HG03066 (cell line): ENCODE measurements around the gene ARIH1.
"Not testable (repeated sequence)": the region's sequence is repeated elsewhere in the genome, so short reads cannot be mapped to it uniquely, and the experiment has no call there.

Experiments
- ATAC-seq: cut with Tn5 transposase; IDR thresholded peaks from one replicate; pipeline ENCODE4 v1.9.1; 2021; ENCODE audit warnings: low read depth; ENCODE audit not compliant: unreplicated experiment

ARIH1 gene, protein sequence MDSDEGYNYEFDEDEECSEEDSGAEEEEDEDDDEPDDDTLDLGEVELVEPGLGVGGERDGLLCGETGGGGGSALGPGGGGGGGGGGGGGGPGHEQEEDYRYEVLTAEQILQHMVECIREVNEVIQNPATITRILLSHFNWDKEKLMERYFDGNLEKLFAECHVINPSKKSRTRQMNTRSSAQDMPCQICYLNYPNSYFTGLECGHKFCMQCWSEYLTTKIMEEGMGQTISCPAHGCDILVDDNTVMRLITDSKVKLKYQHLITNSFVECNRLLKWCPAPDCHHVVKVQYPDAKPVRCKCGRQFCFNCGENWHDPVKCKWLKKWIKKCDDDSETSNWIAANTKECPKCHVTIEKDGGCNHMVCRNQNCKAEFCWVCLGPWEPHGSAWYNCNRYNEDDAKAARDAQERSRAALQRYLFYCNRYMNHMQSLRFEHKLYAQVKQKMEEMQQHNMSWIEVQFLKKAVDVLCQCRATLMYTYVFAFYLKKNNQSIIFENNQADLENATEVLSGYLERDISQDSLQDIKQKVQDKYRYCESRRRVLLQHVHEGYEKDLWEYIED

DNA sequence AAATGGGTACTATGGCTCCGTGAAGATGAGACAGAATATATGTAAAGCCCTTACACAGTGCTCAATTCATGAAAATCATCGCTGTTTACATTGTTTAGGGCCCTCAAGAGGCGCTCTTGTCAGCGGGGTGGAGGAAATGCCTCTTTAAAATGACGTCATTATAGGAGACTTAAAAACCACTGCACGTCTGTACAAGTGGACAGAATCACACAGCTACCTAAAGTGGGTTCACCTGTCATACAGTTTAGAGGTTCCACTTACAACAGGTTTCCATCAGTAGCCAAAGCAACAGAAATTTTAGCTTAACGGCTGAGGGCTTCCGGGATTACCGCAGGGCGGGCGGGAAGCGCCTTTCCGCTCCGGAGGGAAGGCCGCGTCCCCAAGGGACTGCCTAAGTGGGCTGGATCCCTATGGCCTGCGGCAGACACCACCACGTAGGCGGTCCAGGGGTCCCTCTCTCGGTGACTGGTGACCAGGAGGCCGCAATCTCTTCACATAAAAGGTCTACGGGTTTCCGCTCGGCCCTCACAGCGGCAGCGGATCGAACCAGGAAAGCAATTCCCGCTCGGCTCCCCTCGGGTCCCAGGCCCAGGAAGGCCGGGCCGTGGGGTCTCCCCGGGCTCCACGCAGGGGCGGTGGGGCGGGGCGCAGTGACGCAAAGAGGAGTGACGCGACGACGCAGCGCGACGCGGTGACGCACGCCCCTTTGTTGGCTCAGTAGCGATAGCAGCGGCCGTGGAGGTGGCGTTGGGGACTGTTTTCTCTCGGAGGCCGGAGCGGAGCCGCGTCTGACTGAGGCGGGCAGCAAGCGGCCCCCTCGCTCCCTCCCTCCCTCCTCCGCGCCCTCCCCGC is at the start of gene ARIH1:
ARIH1 (plus strand) TSS at position 717 of the 852 bp plus-strand sequence. CDS start 310 bp downstream, outside the sequence.
- peak; percentile 76 for ATAC-seq

DNA sequence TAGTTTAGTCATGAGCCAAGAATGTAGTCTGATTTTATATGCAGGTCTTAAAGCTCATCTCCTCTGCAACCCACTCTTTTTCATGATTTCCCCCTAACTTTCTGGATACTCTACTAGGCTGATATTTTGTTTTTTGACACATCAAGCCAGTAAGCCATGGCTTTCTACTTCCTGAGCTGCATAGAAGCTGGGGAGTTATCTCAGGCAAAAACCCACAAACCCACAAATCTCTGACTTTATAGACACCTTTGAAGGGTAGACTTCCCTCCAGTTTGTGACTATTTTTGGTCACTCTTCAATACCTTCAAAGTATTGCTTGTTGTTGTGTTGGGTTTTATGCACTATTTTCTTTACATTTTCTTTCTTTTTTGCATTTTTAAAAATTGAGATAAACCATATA is 47.4 kb upstream of the ARIH1 start:
- ATAC-seq = no peak

DNA sequence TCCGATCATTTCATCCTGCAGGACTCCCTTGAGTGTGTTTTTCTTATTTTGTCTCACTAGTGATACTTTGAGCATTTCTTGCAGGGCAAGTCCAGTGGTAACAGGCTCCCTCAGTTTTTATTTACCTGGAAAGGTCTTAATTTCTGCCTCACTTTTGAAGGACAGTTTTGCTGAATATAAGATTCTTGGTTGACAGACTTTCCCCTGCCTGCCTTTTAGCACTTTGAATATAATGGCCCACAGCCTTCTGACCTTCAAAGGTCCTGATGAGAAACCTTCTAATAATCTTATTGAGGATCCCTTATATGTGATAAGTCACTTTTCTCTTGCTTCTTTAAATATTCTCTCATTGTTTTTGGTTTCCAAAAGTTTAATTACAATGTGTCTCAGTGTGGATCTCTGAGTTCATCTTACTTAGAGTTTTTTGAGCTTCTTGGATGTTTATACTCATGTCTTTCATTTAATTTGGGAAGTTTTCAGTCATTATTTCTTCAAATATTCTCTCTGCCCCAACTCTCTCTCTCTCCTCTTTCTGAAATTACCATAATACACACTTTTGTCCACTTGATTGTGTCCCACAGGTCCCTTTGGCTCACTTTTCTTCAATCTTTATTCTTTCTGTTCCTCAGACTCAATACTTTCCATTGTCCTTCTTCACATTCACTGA is 36.3 kb upstream of the ARIH1 start:
- ATAC-seq = no peak

DNA sequence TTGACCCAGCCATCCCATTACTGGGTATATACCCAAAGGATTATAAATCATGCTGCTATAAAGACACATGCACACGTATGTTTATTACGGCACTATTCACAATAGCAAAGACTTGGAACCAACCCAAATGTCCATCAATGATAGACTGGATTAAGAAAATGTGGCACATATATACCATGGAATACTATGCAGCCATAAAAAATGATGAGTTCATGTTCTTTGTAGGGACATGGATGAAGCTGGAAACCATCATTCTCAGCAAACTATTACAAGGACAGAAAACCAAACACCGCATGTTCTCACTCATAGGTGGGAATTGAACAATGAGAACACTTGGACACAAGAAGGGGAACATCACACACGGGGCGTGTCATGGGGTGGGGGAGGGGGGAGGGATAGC is 31.3 kb upstream of the ARIH1 start:
- ATAC-seq = not testable (repeated sequence)

DNA sequence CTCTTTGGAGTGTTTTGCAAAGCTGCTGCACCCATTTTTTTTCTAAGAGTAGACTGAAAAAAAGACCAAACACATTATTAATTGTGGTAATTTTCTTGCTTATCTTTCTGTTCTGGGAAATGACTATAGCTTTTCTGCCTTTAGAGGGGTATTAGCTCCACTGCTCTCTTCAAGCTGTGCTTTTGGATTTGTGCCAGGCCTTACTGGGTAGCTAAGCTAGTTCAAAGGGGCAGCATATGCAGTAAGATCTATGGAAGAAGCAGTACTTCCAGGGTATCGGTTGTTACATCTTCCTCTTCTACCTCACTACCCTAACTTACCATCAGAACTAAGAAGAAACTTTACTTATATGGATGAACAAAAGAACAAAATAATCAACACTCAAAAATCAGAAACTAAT is 28.7 kb upstream of the ARIH1 start:
- ATAC-seq = no peak

DNA sequence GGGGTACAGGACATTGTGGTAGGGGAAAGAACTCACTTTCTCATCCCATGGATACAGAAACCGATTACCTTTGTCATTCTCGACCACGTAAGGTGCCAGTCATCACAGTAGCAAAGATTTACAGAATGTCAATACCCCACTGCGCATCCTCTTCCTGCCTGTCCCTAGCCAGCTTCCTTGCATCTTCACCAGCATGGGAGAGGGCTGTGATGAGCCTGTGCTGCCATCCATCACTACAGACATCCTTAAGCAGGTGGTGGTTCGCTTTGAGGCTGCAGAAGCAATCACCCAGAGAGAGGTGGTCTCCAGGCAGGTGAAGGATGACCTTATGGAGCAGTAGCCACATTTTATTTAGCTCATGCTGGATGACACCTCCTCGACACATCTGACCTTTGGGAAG is 23.3 kb upstream of the ARIH1 start:
- ATAC-seq = no peak

DNA sequence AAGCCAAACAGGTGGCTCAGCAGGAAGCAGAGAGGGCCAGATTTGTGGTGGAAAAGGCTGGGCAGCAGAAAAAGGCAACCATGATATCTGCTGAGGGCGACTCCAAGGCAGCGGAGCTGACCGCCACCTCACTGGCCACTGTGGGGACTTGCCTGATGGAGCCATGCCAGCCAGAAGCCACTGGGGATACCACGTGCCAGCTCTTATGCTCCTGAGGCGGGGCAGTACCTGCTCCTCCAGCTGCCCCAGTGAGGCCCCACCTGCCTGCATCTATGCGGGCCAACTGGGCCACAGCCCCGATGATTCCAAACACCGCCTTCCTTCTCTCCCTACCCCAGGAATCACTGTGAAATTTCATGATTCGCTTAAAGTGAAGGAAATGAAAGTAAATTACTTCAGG is 22.9 kb upstream of the ARIH1 start:
- ATAC-seq = no peak

DNA sequence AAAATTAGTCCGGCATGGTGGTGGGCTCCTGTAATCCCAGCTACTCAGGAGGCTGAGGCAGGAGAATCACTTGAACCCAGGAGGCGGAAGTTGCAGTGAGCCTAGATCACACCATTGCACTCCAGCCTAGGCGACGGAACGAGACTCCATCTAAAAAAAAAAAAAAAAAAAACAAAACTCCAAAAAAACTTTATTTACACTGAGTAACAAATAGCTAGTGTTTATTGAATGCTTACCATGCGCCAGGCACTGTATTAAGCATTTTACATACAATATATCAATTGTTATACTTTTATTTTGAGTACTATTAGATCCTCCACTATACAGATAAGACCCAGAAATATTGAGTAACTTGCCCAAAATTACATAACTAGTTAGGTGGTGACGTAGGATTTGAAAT is 17.4 kb upstream of the ARIH1 start:
- no peak for ATAC-seq

DNA sequence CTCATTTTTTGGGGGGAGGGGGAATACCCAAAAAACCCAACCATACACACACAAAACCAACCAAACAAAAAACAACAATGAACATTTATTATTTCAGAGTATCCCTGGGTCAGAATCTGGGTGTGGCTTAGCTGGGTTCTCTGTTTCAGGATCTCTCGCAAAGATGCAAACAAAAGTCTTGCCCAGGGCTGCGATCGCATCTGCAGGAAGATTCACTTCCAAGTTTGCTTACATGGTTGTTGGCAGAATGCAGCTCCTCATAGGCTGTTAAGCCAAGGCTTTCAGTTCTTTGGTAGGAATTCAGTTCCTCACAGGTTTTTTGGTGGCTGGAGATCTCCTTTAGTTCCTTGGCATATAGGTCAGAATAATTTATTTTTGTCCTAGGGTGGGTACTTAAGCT is 13.7 kb upstream of the ARIH1 start:
- no peak for ATAC-seq

DNA sequence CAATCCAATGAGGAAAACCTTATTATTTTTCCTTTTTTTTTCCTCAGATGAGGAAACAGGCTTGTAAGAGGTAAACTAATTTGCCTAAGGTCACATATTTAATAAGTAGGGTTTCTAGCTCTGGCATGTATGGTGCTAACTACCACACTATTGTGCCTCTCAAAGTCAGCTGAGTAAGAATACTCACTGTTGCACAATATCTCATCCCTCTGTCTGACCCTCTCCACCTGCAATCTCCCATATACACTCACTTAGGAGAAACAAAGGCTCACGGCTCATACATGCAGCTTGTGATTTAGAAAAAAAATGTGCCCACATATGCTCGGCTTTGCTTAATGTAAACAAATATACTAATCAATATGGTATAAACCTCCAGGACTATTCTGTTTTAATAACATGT is 10.4 kb upstream of the ARIH1 start:
- ATAC-seq = no peak

DNA sequence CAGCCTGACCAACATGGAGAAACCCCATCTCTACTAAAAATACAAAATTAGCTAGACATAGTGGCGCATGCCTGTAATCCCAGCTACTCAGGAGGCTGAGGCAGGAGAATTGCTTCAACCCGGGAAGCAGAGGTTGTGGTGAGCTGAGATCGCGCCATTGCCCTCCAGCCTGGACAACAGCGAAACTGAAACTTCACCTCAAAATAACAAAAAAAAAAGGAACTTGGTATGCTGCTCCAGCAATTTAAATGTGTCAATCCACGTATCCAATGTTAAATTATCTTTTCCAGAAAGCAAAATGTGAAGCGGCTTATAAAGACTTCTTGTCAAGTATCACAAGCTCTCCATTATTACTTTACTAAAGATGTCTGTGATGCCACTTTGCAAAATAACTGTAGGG is 9.9 kb upstream of the ARIH1 start:
- no peak for ATAC-seq

DNA sequence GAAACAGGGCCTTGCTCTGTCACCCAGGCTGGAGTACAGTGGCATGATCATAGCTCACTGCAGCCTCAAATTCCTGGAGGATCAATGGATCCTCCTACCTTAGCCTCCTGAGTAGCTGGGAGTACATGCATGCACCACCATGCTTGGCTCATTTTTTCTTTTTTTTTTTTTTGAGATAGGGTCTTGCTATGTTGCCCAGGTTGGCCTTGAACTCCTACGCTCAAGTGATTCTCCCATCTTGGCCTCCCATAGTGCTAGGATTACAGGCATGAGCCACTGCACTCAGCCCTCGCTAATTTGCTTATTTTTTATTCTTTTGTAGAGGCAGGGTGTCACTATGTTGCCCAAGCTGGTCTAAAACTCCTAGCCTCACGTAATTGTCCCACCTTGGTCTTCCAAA is 6.0 kb upstream of the ARIH1 start:
- no peak for ATAC-seq

DNA sequence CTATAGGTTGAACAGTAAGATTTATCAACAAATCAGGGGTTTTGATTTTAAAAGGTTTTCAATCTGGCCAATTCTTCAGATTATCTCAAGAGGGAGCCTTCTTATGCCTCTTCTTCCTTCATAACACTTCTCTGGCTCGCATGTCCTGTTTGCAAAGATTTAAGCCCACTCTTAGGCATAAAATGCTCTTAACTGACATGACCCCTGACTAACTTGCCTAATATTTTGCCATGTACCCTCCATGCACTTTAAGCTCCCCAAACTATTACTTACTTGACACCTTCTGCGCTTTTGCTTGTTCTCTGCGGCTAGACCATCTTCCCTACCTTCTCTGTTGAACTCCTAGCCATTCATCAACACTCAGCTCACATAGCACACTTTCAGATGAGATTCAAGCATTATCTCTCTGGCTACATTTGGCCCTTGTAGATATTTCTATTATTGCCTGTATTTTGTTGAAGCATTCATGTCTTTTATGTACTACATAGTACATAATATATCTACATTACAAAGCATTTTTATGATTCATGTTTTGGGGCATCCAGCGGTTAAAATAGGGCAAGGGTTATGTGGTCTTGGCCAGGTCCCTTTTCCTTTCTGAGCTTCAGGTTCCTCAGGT is 1.0 kb upstream of the ARIH1 start:
- ATAC-seq = no peak

DNA sequence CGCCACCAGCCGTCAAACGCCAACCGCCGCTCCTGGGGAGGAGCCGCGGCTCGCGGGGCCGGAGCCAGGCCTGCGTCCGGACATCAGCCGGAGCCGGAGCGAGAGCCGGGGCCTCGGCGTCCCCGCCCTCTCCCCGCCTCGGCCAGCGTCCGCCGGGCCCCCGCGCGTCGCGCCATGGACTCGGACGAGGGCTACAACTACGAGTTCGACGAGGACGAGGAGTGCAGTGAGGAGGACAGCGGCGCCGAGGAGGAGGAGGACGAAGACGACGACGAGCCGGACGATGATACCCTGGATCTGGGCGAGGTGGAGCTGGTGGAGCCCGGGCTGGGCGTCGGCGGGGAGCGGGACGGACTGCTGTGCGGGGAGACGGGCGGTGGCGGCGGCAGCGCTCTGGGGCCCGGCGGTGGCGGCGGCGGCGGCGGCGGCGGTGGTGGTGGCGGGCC is 359 bp downstream of the ARIH1 start:
- ATAC-seq = no peak

DNA sequence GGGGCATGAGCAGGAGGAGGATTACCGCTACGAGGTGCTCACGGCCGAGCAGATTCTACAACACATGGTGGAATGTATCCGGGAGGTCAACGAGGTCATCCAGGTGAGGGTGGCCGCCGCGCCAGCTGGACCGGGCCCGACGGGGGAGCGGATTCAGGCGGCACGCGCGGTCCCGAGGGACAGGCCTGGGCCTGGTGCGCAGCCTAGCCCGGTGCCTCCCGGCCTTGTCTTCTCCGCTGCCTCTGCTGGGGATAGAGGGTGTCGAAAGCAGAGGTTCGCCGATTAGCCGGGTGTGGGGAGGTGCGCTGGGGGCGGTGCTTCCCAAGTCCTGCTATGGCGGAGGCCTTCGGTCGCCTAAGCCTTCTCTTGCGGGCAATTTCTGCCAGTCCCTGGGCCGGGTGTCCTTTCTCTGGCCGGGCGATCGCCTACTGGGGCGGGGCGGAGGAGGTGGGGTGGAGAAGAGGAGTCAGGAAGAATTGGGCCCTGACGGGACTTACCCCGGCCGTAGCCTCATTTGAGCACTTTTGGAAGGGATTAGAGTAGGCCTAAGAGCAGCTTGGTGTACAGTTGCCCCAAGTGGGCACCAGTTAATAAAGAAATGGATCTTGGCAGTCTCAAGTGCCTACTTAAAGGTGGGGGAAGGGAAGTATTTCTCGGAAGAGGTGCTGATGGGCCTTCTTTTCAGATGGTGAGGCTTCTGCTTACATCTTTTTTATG is 940 bp downstream of the ARIH1 start:
- peak; percentile 37 for ATAC-seq

DNA sequence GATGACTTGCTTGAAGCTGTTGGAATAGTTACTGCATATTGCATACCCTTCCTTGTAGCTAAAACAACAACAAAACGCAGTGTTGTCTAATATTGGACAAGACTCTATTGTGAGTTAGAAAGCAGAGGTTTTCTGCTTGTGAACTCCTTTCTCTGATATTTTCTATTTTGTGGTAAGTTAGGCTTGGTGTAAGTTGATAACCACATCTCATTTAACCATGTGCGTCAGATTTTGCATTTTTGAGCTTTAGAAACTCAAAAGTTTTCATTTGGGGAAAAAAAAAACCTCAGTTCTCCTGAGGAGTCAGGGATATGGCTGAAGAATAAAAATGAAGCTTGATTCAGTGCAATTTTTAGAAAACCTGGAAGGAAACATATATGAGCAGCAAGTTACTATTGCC is 1.5 kb downstream of the ARIH1 start:
- no peak for ATAC-seq

DNA sequence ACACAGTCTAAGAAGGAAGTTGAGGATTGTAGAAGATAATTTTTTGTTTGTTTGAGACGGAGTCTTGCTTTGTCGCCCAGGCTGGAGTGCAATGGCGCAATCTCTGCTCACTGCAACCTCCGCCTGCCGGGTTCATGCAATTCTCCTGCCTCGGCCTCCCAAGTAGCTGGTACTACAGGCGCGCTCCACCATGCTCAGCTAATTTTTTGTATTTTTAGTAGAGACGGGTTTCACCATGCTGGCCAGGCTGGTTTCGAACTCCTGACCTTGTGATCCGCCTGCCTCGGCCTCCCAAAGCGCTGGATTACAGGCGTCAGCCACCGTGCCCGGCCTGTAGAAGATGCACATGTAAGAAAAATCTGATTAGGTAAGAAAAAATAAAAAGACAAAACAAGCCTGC is 2.2 kb downstream of the ARIH1 start:
- not testable (repeated sequence) for ATAC-seq

DNA sequence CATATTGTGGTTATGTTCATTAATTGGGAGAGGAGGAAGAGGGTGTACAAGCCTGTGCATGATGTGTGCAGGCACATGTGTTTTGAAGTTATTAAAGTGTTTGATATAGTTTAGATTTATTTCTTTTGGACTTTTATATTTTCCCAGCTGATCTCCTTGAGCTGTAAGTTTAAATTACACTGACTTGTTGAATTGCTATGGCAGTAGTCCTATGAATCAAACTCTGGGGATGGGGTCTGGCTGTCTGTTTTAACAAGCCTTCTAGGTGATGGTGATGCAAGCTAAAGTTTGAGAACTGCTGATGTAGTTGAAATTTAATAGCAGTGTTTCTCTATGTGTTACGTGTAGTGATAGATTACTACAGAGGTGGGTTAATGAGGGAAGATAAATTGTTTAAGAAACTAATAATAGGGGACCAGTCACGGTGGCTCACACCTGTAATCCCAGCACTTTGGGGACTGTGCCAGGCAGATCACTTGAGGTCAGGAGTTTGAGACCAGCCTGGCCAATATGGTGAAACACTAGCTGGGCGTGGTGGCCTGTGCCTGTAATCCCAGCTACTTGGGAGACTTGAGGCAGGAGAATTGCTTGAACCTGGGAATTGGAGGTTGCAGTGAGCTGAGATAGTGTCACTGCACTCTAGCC is 7.0 kb downstream of the ARIH1 start:
- ATAC-seq = no peak

DNA sequence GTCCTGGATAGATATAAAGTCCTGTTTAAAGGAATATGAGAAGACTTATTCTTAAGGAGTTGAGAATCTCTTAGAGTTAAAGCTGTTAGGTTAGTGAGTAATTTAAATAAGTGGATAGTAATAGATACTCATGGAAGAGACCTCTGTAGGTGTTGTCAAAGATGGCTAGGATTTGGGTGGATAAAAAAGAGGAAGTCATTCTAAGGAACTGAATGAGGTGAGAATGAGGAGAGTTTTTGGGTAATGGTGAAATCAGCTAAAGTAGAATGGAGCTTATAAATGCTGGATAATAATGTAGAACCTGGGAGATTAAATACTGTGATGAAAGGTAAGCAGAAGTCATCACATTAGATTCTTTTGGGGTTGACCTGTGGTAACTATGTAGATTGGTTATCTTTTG is 8.1 kb downstream of the ARIH1 start:
- no peak for ATAC-seq
